ENCODE results near the gene SDC3. TPM values are rescaled to one million over a fixed set of nuclear protein-coding genes. Genes with fewer than 3 reads are reported as not detected.

Gene SDC3
- total RNA-seq, 1 experiment from 2014 or later, result 32.3 TPM

- ChIA-PET CTCF (interaction anchor here (2.0 to 2.3 kb wide), 3 partner anchors 19 to 40 kb away, joined by 8 to 13 read pairs (median 11); no protein-coding TSS in a partner anchor), POLR2A (interaction anchor here (1.3 kb wide), 1 partner anchor 18 kb away, joined by 3 read pairs; no protein-coding TSS in a partner anchor)
- Mint-ChIP-seq H3K27me3 (ENCODE audit: low read depth) (peaks cover 33% of the 10 kb centered on the region), H3K4me1 (peaks cover 20% of the 10 kb centered on the region), H3K4me3 (no peak overlapping the region), H3K9me3 (no peaks in the 10 kb centered on the region), H3K36me3 (no peaks in the 10 kb centered on the region), H3K27ac (no peak overlapping the region)
- ATAC-seq (no peak), DNase-seq (ENCODE audit: low spot score) (no peak)
- TF ChIP-seq ATF2 (CRISPR knock-in tag; IDR thresholded peaks at IDR 0.05; ENCODE audit: borderline replicate concordance, low read depth), result no peak
- no peak for TF ChIP-seq AFF4 (CRISPR knock-in tag; IDR thresholded peaks at IDR 0.05; ENCODE audit: borderline replicate concordance)
- TF ChIP-seq NR2C2 (CRISPR knock-in tag; IDR thresholded peaks at IDR 0.05), result no peak
- no peak for TF ChIP-seq ZNF263 (CRISPR knock-in tag; IDR thresholded peaks at IDR 0.05; ENCODE audit: low read depth)
- TF ChIP-seq USF2 (CRISPR knock-in tag; IDR thresholded peaks at IDR 0.05), result no peak
- no peak for TF ChIP-seq ZNF423 (CRISPR knock-in tag; IDR thresholded peaks at IDR 0.05)
- TF ChIP-seq CTCF (IDR thresholded peaks at IDR 0.05), result no peak
Measured at GRCh38 chr1:30822966-30823581, 85.5 kb downstream of the SDC3 start.

- peaks cover 33% of the 10 kb centered on the region for H3K27me3 Mint-ChIP-seq (ENCODE audit: low read depth)
- no peak overlapping the region for H3K27ac Mint-ChIP-seq
- POLR2A ChIA-PET, result no interaction called here
- TF ChIP-seq ZNF263 (CRISPR knock-in tag; IDR thresholded peaks at IDR 0.05; ENCODE audit: low read depth), result no peak
- TF ChIP-seq STAT6 (CRISPR knock-in tag; conservative IDR thresholded peaks at IDR 0.05; ENCODE audit: low read depth), result no peak
- TF ChIP-seq GABPB1 (CRISPR knock-in tag; IDR thresholded peaks at IDR 0.05), result no peak
- TF ChIP-seq ZNF396 (CRISPR knock-in tag; IDR thresholded peaks at IDR 0.05; ENCODE audit: borderline replicate concordance), result no peak
- TF ChIP-seq RELA (CRISPR knock-in tag; IDR thresholded peaks at IDR 0.05; ENCODE audit: borderline replicate concordance), result no peak
- no peak for TF ChIP-seq FOXK1 (CRISPR knock-in tag; IDR thresholded peaks at IDR 0.05)
- TF ChIP-seq NFYB (CRISPR knock-in tag; conservative IDR thresholded peaks at IDR 0.05; ENCODE audit: low read depth), result no peak
- no peak for TF ChIP-seq ATF2 (CRISPR knock-in tag; IDR thresholded peaks at IDR 0.05; ENCODE audit: borderline replicate concordance, low read depth)
- no peak for TF ChIP-seq AFF4 (CRISPR knock-in tag; IDR thresholded peaks at IDR 0.05; ENCODE audit: borderline replicate concordance)
- no peak for TF ChIP-seq ZNF219 (CRISPR knock-in tag; IDR thresholded peaks at IDR 0.05; ENCODE audit: borderline replicate concordance)
Measured at GRCh38 chr1:30822006-30822405, 86.6 kb downstream of the SDC3 start.

More at GRCh38 chr1:30822006-30822405, 86.6 kb downstream of the SDC3 start:
- Mint-ChIP-seq H3K9me3 (no peaks in the 10 kb centered on the region), H3K4me1 (peaks cover 23% of the 10 kb centered on the region), H3K4me3 (no peak overlapping the region), H3K36me3 (no peaks in the 10 kb centered on the region)
- no peak for ATAC-seq
- DNase-seq (ENCODE audit: low spot score), result no peak
- CTCF ChIA-PET, result interaction anchor here (1.0 kb wide), 1 partner anchor 20 kb away, joined by 4 read pairs; no protein-coding TSS in a partner anchor

Measured in WTC11 (cell line).